Measurements from ENCODE around the gene SPIB. TPM values are rescaled to one million over a fixed set of nuclear protein-coding genes. Genes with fewer than 3 reads are reported as not detected.
"Not testable (repeated sequence)": the region's sequence is repeated elsewhere in the genome, so short reads cannot be mapped to it uniquely, and the experiment has no call there.

SPIB gene
- total RNA-seq, 1 experiment from 2014 or later, result not detected

DNA sequence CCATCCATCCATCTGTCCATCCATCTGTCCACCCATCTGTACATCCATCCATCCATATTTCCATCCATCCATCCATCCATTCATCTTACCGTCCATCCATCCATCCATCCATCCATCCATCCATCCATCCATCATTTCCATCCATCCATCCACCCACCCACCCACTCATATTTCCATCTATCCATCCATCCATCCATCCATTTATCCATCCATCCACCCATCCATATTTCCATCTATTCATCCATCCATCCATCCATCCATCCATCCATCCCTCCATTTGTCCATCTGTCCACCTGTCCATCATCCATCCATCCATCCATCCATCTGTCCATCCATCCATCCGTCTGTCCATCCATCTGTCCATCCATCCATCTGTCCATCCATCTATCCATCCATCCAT is 37.3 kb downstream of the SPIB start:
- in situ Hi-C loops (cut with HindIII; ENCODE audit: low pct_unique_long_range_greater_than_20kb, low sequenced_read_pairs), result no loop called here
- no peak for DNase-seq (ENCODE audit: low read depth, low spot score)

- in situ Hi-C loops (cut with HindIII; ENCODE audit: low pct_unique_long_range_greater_than_20kb, low sequenced_read_pairs), result no loop called here
- no peak for DNase-seq (ENCODE audit: low read depth, low spot score)
Measured at GRCh38 chr19:50457300-50457699, 38.6 kb downstream of the SPIB start.

GRCh38 chr19:50458396-50459066 is 39.8 kb downstream of the SPIB start:
- in situ Hi-C loops (cut with HindIII; ENCODE audit: low pct_unique_long_range_greater_than_20kb, low sequenced_read_pairs), result no loop called here
- no peak for DNase-seq (ENCODE audit: low read depth, low spot score)

- DNase-seq (ENCODE audit: low read depth, low spot score), result no peak
- in situ Hi-C loops (cut with HindIII; ENCODE audit: low pct_unique_long_range_greater_than_20kb, low sequenced_read_pairs), result no loop called here
Measured at GRCh38 chr19:50459067-50459456, 40.3 kb downstream of the SPIB start.

- in situ Hi-C loops (cut with HindIII; ENCODE audit: low pct_unique_long_range_greater_than_20kb, low sequenced_read_pairs), result no loop called here
- DNase-seq (ENCODE audit: low read depth, low spot score), result no peak
Measured at GRCh38 chr19:50459638-50460037, 40.9 kb downstream of the SPIB start.

DNA sequence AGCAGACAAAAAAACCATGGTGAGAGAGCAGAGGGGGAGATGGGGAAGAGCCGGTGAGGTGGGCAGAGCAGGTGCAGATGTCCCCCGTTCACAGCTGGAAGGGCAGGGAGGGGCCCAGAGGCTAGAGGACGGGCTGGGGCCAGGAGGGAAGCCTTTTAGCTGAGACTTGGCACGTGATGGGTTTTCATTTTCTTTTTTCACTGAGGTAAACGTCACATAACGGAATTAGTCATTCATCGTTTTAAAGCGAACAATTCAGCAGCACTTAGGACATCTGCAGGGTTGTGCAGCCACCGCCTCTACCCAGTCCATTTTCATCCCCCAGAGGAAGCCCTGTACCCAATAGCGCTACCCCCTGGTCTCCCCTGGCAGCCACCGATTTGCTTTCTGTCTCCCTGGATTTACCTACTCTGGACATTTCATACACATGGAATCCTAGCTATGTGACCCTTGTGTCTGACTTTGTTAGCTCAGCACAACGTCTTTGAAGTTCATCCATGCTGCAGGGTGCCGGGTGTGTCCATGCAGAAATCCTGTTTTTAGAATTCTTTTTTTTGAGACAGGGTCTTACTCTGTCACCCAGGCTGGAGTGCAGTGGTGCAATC is 41.5 kb downstream of the SPIB start:
- in situ Hi-C loops (cut with HindIII; ENCODE audit: low pct_unique_long_range_greater_than_20kb, low sequenced_read_pairs), result no loop called here
- peak; percentile 15 for DNase-seq (ENCODE audit: low read depth, low spot score)

GRCh38 chr19:50461066-50461875 is 42.5 kb downstream of the SPIB start:
- DNase-seq (ENCODE audit: low read depth, low spot score), result peak; percentile 79
- in situ Hi-C loops (cut with HindIII; ENCODE audit: low pct_unique_long_range_greater_than_20kb, low sequenced_read_pairs), result no loop called here

DNA sequence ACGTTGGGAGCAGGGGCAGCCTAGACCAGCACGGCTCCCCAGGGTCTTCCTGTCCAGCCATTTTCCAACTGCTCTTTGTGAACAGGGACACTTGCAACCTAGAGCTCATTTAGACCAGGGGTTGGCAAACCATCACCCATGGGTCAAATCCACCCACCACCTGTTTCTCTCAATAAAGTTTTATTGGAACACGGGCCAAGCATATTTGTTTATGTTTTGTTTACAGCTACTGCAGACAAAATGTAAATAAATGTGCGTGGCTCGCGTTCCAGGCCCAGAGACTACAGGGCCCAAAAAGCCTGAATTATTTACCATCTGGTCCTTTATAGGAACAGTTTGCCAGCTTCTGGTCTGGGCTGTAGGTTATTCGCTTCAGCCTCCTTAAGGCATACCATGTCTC is 44.2 kb downstream of the SPIB start:
- DNase-seq (ENCODE audit: low read depth, low spot score), result no peak
- in situ Hi-C loops (cut with HindIII; ENCODE audit: low pct_unique_long_range_greater_than_20kb, low sequenced_read_pairs), result no loop called here

DNA sequence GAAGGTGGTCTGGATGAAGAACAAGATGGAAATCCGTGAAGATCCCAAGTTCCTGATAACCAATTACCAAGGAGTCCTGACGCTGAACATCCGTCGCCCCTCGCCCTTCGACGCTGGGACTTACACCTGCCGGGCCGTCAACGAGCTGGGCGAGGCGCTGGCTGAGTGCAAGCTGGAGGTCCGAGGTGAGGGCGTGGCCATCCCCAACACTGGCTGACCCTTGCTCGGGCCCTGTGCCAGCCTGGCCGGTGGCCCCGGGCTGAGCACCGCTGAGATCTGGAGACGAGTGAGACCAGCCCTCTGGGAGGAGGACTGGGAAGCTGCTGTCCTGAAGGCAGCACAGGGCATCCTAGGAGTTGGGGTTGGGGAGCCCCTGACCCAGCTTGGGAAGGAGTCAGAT is 45.6 kb downstream of the SPIB start:
- in situ Hi-C loops (cut with HindIII; ENCODE audit: low pct_unique_long_range_greater_than_20kb, low sequenced_read_pairs), result no loop called here
- no peak for DNase-seq (ENCODE audit: low read depth, low spot score)

- in situ Hi-C loops (cut with HindIII; ENCODE audit: low pct_unique_long_range_greater_than_20kb, low sequenced_read_pairs), result no loop called here
Measured at GRCh38 chr19:50465000-50465399, 46.3 kb downstream of the SPIB start.

GRCh38 chr19:50465986-50466705 is 47.4 kb downstream of the SPIB start:
- no peak for DNase-seq (ENCODE audit: low read depth, low spot score)
- in situ Hi-C loops (cut with HindIII; ENCODE audit: low pct_unique_long_range_greater_than_20kb, low sequenced_read_pairs), result no loop called here

More at GRCh38 chr19:50465000-50465399, 46.3 kb downstream of the SPIB start:
- no peak for DNase-seq (ENCODE audit: low read depth, low spot score)

DNA sequence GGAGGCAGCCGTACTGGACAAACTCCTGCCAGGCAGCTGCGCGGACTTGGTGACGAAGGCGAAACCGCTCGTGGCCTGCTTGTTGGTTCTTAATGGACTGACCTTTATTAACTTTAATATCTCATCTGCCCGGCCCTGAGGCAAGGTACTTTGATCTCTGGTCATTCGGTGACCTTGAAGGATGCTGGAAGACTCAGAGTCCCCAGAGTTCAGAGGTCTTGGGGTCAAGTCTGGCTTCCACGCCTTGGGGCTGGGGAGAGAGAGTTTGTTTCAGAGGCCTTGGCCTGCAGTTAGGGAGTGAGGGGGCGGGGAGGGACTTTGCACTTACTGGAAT is 47.9 kb downstream of the SPIB start:
- in situ Hi-C loops (cut with HindIII; ENCODE audit: low pct_unique_long_range_greater_than_20kb, low sequenced_read_pairs), result no loop called here
- DNase-seq (ENCODE audit: low read depth, low spot score), result no peak

DNA sequence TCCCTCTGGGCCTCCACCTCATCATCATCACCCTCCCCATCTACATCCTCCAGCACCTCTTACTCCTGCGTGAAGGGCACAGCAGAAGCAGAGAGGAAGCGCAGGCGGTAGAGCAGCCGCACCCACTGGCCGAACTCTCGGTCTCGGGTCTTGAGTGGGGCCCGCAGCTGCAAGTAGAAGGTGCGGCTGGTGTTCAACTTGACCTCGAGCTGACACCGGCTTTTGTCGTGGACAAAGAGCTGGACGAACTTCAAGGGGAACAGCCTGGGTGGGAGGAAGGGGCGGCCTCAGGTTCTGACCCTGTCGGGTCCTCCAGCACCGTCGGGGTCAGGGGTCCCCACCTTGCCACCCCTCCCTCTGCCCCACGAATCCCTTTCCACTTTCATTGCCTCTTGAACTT is 48.8 kb downstream of the SPIB start:
- in situ Hi-C loops (cut with HindIII; ENCODE audit: low pct_unique_long_range_greater_than_20kb, low sequenced_read_pairs), result no loop called here
- DNase-seq (ENCODE audit: low read depth, low spot score), result no peak

DNA sequence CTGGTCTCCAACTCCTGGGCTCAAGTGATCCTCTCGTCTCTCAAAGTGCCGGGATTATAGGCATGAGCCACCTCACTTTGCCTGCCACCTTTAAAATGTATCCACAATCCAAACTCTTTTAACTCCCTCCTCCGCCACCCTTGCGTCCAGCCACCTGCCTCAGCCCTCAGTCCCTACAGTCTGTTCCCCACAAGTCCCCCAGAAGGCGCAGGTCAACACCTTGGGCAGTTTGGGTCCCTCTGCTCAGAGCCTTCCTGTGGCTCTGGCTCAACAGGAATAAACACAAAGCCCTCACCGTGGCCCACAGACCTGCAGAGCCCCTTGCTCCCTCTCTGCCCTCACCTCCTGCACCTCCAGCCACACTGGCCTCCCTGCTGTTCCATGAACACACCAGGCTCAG is 50.1 kb downstream of the SPIB start:
- in situ Hi-C loops (cut with HindIII; ENCODE audit: low pct_unique_long_range_greater_than_20kb, low sequenced_read_pairs), result no loop called here

DNA sequence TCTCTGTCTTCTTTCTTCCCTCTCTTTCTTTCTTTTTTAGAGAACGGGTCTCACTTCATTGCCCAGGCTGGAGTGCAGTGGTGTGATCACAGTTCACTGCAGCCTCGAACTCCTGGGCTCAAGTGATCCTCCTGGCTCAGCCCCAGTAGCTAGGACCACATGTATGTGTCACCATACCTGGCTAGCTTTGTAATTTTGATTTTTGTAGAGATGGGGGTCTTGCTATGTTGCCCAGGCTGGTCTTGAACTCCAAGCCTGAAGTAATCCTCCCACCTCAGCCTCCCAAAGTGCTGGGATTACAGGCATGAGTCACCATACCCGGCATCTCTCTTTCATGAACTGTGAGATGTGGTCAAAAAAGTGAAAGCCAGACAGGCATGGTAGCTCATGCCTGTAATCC is 54.6 kb downstream of the SPIB start:
- DNase-seq (ENCODE audit: low read depth, low spot score); in situ Hi-C loops (cut with HindIII; ENCODE audit: low pct_unique_long_range_greater_than_20kb, low sequenced_read_pairs): not testable (repeated sequence)

More for the DNA sequence above, 50.1 kb downstream of the SPIB start:
- DNase-seq (ENCODE audit: low read depth, low spot score), result no peak

- no peak for DNase-seq (ENCODE audit: low read depth, low spot score)
- in situ Hi-C loops (cut with HindIII; ENCODE audit: low pct_unique_long_range_greater_than_20kb, low sequenced_read_pairs), result no loop called here
Measured at GRCh38 chr19:50475101-50475568, 56.4 kb downstream of the SPIB start.

DNA sequence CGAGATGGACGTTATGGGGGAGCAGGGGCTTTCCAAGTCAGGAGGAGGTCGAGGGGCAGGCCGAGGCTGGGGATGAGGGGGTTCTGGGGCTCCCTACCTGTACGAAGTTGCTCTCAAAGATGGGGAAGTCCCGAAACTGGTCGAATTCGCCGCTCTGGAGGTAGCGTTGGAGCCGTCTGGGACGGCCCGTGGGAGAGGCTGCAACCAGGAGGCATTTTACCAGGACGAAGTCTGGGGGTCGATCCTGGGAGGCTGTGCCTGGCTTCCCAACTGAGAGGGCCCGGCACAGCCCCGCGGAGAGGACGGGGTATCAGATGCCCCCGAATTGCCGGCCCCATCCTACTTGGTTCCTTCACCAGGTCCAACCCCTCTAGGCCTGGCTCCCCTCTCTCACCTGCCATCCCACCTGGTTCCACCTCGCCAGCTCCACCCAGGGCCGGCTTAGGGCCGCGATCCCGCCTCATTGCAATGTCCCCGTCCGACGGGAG is 57.0 kb downstream of the SPIB start:
- in situ Hi-C loops (cut with HindIII; ENCODE audit: low pct_unique_long_range_greater_than_20kb, low sequenced_read_pairs), result no loop called here
- DNase-seq (ENCODE audit: low read depth, low spot score), result no peak
